Measurements from ENCODE around the gene TREH.

The TREH gene

DNA sequence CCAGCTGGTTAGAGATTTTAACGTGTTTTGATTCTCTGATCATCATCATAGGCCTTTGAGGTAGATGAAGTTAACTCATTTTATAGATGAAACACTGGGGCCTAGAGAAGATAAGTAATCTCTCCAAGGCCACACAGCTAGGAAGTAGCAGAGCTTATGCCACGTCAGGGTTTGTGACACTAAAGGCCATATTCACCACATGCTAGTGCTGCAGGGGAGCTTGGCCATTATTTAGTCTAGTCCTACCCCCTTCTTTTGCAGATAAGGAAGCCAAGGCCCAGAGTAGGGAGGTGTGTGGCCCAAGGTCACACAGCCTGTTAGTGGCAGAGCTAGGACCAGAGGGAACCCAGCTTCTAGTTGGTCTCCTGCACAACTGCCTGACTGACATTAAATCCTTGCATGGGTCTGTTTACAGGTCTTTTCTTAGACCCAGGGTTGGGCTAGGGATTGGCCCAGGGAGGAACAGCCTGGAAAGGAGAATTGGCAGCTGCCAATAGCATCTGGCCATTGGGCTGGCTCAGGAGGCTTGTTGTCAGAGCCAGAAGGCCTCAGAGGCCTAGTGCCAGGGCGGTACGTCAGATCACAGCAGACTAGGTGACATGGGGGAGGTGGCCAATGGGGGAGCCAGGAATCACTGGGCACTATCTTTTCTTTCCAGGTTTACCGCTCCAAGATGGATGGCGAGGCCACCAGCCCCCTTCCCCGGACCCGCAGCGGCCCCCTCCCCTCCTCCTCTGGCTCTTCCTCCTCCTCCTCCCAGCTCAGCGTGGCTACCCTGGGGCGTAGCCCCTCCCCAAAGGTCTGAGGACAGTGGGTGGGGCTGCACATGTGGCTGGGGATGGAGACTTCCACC is 36.1 kb downstream of the TREH start:
- H3K4me3 ChIP-seq (ENCODE audit: low read depth, low read length): no peak overlapping the region
- TF ChIP-seq CTCF (IDR thresholded peaks at IDR 0.05; ENCODE audit: low read depth, low read length, missing control alignments): no peak
- DNase-seq (ENCODE audit: low read depth): no peak

DNA sequence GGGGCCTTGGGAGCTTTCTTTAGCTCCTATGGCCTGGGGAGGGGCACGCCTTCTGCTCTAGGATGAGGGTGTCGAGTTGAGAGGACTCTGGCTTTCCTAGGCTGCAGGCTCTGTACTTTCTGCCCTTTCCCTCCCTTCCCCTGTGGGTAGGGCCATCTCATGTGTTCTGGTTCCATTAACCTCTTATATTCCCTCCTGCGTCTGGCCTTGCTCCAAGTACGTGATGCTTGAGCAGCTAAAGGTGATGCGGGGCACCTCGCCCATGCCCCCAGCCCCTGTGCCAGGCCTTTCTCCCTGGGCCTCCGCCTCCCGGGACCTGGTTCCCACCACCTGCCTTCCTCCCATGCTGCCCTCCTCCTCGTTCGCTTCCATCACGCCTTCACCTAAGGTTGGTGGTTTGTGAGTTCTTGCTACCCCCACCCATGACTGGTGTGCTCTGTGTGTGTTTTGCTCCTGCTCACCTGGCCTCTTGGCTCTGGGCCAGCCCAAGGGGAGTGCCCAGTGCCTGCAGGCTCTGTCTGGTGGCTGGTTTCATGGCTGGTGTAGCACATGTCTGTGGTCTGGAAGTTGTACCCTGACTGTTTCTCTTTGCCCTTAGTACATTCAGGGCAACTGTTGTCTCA is 37.9 kb downstream of the TREH start:
- H3K4me3 ChIP-seq (ENCODE audit: low read depth, low read length): no peak overlapping the region
- DNase-seq (ENCODE audit: low read depth): no peak
- TF ChIP-seq CTCF (IDR thresholded peaks at IDR 0.05; ENCODE audit: low read depth, low read length, missing control alignments): no peak

DNA sequence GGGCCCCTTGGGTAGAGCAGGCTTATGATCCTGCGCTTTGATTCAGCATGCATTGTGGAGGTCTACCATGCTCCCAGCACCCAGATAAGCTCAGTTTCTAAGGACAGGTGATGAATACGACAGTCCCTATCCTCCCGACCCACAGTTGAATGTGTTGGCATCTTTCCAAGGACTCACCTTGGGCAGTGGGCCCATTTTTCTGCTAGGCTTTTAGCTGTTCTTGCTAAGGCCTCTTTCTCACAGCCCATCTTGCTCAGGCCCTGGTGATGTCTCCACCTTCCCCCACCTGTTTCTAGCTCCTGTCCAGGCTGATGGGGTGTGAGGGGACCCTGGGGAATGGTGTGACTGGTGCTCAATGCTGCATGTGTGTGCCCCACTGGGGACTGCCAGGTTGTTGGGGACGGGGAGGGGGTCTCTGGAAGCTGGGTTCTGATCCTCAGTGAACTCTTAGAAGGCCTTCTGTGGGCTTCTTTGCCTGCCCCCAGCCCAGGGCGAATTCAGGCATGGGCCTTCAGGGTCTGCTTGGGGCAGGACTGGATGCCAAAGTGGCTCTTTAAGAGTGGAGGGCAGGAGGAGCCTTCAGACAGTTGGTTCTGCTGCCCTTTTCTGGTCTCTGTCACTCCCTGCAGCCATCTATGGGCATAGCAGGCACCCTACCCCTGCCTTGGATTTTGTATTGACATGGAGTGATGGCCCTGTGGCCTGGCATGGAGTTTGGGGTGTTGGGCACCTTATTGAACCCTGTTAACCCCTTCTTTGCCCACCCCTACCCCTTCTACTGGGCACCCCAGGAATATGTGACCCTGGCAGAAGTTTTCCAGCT is 38.9 kb downstream of the TREH start:
- peak; percentile 12 for TF ChIP-seq CTCF (IDR thresholded peaks at IDR 0.05; ENCODE audit: low read depth, low read length, missing control alignments)
- H3K4me3 ChIP-seq (ENCODE audit: low read depth, low read length): no peak overlapping the region
- no peak for DNase-seq (ENCODE audit: low read depth)

- no peak for DNase-seq (ENCODE audit: low read depth)
- no peak for TF ChIP-seq CTCF (IDR thresholded peaks at IDR 0.05; ENCODE audit: low read depth, low read length, missing control alignments)
- no peak overlapping the region for H3K4me3 ChIP-seq (ENCODE audit: low read depth, low read length)
Observed at GRCh38 chr11:118639899-118640298, 39.6 kb downstream of the TREH start.

DNA sequence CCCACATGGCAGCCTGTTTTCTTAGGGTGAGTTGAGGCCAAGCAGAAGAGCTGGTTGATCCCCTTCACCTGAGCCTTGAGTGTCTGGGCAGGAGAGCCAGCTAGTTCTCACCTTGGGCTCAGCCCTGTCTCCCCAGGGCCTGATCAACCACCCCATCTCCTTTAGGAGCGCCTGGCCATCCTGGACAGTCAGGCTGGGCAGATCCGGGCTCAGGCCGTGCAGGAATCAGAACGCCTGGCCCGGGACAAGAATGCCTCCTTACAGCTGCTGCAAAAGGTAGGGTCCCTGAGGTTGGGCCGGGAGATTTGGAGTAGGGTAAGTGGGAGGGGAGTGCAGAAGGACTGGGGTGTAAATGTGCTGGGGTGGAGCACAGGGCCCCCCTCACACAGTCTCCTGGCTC is 40.7 kb downstream of the TREH start:
- no peak for TF ChIP-seq CTCF (IDR thresholded peaks at IDR 0.05; ENCODE audit: low read depth, low read length, missing control alignments)
- no peak for DNase-seq (ENCODE audit: low read depth)
- no peak overlapping the region for H3K4me3 ChIP-seq (ENCODE audit: low read depth, low read length)

DNA sequence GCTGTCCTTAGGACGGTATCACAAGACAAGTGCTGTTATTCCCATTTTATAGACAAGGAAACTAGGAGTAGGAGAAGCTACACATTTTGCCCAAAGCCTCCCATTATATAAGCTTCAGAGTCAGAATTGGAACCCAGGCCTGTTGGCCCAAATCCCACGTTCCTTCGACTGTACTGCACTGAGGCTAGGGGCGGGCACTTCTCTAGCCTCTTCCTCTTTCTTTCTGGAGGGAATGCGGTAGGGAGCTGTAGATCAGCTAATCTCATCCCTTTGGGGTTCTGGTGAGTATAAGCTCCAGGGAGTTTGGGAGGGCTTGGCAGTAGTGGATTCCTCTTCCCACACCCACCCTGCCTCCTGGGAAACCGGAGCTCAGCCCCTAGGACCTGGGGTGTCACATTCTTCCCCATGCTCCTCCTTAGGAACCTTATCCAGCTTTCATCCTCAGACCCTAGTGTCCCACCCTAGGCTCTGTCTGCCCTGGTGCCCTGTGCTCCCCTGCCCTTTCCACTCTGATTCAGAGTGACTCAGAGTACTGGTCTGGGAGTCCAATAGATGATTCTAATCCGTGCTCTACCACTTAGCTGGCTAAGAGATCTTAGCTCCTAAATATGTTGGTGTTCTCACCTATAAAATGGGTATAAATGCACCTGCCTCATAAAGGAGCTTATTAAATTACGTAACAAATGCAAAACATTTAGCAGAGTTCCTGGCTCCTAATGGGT is 42.7 kb downstream of the TREH start:
- H3K4me3 ChIP-seq (ENCODE audit: low read depth, low read length): no peak overlapping the region
- TF ChIP-seq CTCF (IDR thresholded peaks at IDR 0.05; ENCODE audit: low read depth, low read length, missing control alignments): no peak
- DNase-seq (ENCODE audit: low read depth): no peak

All from GM12864 (cell line).